Dendritic cell treated with granulocyte-macrophage colony-stimulating factor and Interleukin-4, amounts not matched to agents 40 ng/mL and 50 ng/mL, for 4 days (primary cell): ENCODE results near the gene WDFY1.

ENCODE experiments used
- H3K27ac Mint-ChIP-seq: one replicate; pipeline ENCODE4 v1.8.0; 2022; ENCODE audit warnings: mild to moderate bottlenecking, mixed read lengths
- H3K27me3 Mint-ChIP-seq: one replicate; pipeline ENCODE4 v1.8.0; 2022; ENCODE audit warnings: mild to moderate bottlenecking, mixed read lengths
- H3K36me3 Mint-ChIP-seq: one replicate; pipeline ENCODE4 v1.8.0; 2022; ENCODE audit warnings: low read depth, mixed read lengths
- H3K4me1 Mint-ChIP-seq: one replicate; pipeline ENCODE4 v1.8.0; 2022; ENCODE audit warnings: low read depth, mixed read lengths
- H3K4me3 Mint-ChIP-seq: one replicate; pipeline ENCODE4 v1.8.0; 2022; ENCODE audit warnings: mild to moderate bottlenecking, moderate library complexity, mixed read lengths
- H3K9me3 Mint-ChIP-seq: one replicate; pipeline ENCODE4 v1.8.0; 2022; ENCODE audit warnings: mixed read lengths
- intact Hi-C: fragments of 100-400 bp; cut with micrococcal nuclease; formaldehyde crosslinking; loops from one replicate; pipeline ENCODE4 v1.15.0; 2022

WDFY1 gene

GRCh38 chr2:223972656-223973102 lies 27.5 kb upstream of the WDFY1 start:
- no peak overlapping the region for H3K27ac Mint-ChIP-seq
- intact Hi-C loops: no loop called here
- no peak overlapping the region for H3K4me3 Mint-ChIP-seq
- H3K27me3 Mint-ChIP-seq: no peaks in the 10 kb centered on the region
- H3K9me3 Mint-ChIP-seq: no peaks in the 10 kb centered on the region
- no peaks in the 10 kb centered on the region for H3K4me1 Mint-ChIP-seq
- H3K36me3 Mint-ChIP-seq: peaks cover 21% of the 10 kb centered on the region

GRCh38 chr2:223971731-223972130 lies 26.6 kb upstream of the WDFY1 start:
- no peak overlapping the region for H3K27ac Mint-ChIP-seq
- intact Hi-C loops: no loop called here
- H3K4me3 Mint-ChIP-seq: no peak overlapping the region
- no peaks in the 10 kb centered on the region for H3K4me1 Mint-ChIP-seq
- H3K27me3 Mint-ChIP-seq: no peaks in the 10 kb centered on the region
- H3K36me3 Mint-ChIP-seq: peaks cover 30% of the 10 kb centered on the region
- no peaks in the 10 kb centered on the region for H3K9me3 Mint-ChIP-seq

- Mint-ChIP-seq H3K9me3 (no peaks in the 10 kb centered on the region), H3K4me3 (no peak overlapping the region), H3K4me1 (no peaks in the 10 kb centered on the region), H3K27ac (no peak overlapping the region), H3K27me3 (no peaks in the 10 kb centered on the region), H3K36me3 (peaks cover 42% of the 10 kb centered on the region)
- intact Hi-C loops: loop anchor here (1.0 kb wide), 1 partner anchor 314 kb away; no protein-coding TSS in a partner anchor
Measured at GRCh38 chr2:223970343-223971128, 25.4 kb upstream of the WDFY1 start.

DNA sequence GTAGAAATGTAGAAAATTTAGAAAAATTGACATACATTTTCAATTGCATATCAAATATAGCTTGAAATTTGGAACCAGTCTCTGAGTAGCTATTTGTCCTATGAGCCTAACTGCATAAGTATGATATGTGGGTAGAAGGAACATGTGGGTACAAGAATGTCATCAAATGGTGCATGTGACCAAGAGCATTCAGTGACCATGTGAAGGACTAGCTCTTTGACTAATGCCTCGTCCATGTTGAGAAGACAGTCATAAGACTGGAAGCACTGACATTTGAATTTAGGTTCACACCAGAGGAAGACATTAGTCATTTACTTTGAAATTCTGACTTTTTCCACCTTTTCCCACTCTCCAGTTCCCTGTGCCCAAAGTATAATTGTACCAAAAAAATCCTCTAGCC lies 24.7 kb upstream of the WDFY1 start:
- Mint-ChIP-seq H3K27me3 (no peaks in the 10 kb centered on the region), H3K9me3 (no peaks in the 10 kb centered on the region), H3K4me1 (no peaks in the 10 kb centered on the region), H3K36me3 (peaks cover 46% of the 10 kb centered on the region), H3K27ac (no peak overlapping the region), H3K4me3 (no peak overlapping the region)
- intact Hi-C loops: loop anchor here (1.0 kb wide), 1 partner anchor 314 kb away; no protein-coding TSS in a partner anchor

DNA sequence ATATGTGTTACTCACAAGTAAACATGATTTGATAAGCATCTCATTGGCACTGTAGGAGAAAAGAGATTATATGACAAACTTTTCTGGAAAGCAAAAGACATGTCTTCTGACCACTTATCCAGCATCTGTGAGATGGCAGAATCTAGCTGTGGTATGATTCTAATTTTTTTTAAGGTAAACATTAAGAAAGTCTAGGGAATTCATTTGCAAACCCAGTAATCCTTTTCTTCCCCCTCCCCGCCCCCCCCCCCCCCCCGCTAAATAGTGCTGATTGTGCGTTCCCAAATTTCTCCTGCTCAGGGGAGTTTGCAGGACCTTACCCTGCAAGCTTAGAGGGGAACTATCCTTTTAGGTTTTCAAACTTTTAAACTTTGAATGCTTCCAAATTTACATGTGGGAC lies 24.2 kb upstream of the WDFY1 start:
- Mint-ChIP-seq H3K9me3 (no peaks in the 10 kb centered on the region), H3K4me1 (no peaks in the 10 kb centered on the region), H3K27ac (no peak overlapping the region), H3K4me3 (no peak overlapping the region), H3K36me3 (peaks cover 51% of the 10 kb centered on the region), H3K27me3 (no peaks in the 10 kb centered on the region)
- intact Hi-C loops: no loop called here

GRCh38 chr2:223967981-223968380 lies 22.8 kb upstream of the WDFY1 start:
- Mint-ChIP-seq H3K4me3 (no peak overlapping the region), H3K9me3 (no peaks in the 10 kb centered on the region), H3K27ac (no peak overlapping the region), H3K4me1 (no peaks in the 10 kb centered on the region), H3K27me3 (no peaks in the 10 kb centered on the region), H3K36me3 (peaks cover 59% of the 10 kb centered on the region)
- intact Hi-C loops: no loop called here

DNA sequence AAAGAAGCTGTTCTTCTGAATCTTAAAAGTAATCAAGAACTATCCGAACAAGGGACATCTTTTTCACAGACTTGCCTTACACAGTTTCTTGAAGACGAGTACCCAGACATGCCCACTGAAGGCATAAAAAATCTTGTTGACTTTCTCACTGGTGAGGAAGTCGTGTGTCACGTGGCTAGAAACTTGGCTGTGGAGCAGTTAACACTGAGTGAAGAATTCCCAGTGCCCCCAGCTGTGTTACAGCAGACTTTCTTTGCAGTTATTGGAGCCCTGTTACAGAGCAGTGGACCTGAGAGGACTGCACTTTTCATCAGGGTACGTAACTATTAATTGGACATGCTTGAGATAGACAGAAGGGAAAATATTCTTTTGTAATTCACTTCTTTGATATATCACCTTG lies 14.6 kb upstream of the WDFY1 start:
- Mint-ChIP-seq H3K27ac (no peak overlapping the region), H3K4me1 (peaks cover 36% of the 10 kb centered on the region), H3K27me3 (no peaks in the 10 kb centered on the region), H3K9me3 (no peaks in the 10 kb centered on the region), H3K36me3 (peaks cover 52% of the 10 kb centered on the region), H3K4me3 (peak overlapping the region; percentile 20)
- intact Hi-C loops: loop anchor here (5.0 to 10.0 kb wide), 2 partner anchors 122 to 625 kb away; partner anchors contain the start of genes AP1S3 and CUL3

DNA sequence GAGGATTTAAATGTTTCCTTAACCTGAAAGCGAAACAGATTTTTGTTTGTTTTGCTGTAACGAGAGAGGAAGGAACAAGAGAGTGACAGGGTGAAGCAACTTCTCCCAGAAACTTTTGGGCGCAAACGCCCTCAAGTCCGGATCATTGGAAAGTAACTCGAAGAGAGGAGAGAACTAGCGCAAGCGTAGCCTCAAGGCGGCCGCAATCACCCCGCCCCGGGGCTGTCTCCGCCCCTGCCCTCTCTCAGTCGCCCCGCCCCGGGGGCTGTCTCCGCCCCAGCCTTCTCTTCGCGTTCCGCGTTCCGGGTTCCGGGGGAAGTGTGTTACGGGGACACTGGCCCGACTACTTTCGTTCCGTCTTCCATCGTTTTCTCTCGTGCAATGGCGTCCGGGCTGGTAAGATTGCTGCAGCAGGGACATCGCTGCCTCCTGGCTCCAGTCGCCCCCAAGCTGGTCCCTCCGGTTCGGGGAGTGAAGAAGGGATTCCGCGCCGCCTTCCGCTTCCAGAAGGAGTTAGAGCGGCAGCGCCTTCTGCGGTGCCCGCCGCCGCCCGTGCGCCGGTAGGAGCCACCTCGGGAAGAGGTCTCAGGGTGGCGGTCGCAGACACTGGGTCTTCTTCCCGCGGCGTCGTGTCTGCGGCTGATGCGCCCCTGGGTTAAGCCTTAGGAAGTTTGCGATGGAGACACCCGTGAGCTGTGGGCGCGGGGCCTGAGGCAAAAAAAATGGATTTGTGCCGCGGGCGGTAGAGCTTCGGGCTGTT lies 12.1 kb upstream of the WDFY1 start, which contains the start of gene MRPL44:
Gene MRPL44 (plus strand): TSS at position 372 of the 760 bp plus-strand sequence. CDS start 10 bp downstream, at position 382.
- Mint-ChIP-seq H3K27ac (peak within 1 kb of the TSS; percentile 99), H3K4me3 (peak within 1 kb of the TSS; percentile 95), H3K9me3 (no peaks in the 10 kb centered on the region), H3K4me1 (peaks cover 36% of the 10 kb centered on the region), H3K36me3 (peaks cover 35% of the 10 kb centered on the region), H3K27me3 (no peaks in the 10 kb centered on the region)
- intact Hi-C loops: loop anchor here (1.0 to 10.0 kb wide), 3 partner anchors 12 to 628 kb away; partner anchors contain the start of genes AP1S3, CUL3 and WDFY1

DNA sequence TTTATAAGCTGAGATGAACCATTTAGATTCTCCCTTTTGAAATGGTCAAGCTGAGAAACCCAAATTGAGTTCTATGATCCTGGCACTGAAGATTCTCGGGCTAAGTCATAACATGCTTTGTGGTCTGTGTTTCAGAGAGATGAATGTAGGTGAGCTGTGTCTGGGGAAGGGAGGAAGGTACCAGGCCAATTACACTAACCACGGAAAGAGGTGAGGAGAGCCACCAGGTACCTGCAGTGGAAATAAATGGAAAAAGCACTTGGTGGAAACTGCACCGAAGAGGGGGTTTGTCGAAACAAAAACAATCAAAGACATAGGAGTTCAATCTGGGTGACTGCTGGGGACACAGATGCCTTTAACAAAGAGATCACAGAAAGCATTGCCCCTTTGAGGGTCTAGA lies 11.2 kb upstream of the WDFY1 start:
- intact Hi-C loops: loop anchor here (5.0 to 10.0 kb wide), 2 partner anchors 119 to 629 kb away; partner anchors contain the start of genes AP1S3 and CUL3
- Mint-ChIP-seq H3K27me3 (no peaks in the 10 kb centered on the region), H3K36me3 (peaks cover 25% of the 10 kb centered on the region), H3K4me1 (peaks cover 27% of the 10 kb centered on the region), H3K27ac (peak overlapping the region; percentile 99), H3K4me3 (peak overlapping the region; percentile 95), H3K9me3 (no peaks in the 10 kb centered on the region)

GRCh38 chr2:223954401-223954800 lies 9.3 kb upstream of the WDFY1 start:
- Mint-ChIP-seq H3K4me1 (peaks cover 13% of the 10 kb centered on the region), H3K27me3 (no peaks in the 10 kb centered on the region), H3K4me3 (no peak overlapping the region), H3K36me3 (peaks cover 8% of the 10 kb centered on the region), H3K9me3 (no peaks in the 10 kb centered on the region), H3K27ac (no peak overlapping the region)
- intact Hi-C loops: loop anchor here (10.0 kb wide), 1 partner anchor 630 kb away; the partner anchor contains the start of gene CUL3

GRCh38 chr2:223952280-223952968 lies 7.3 kb upstream of the WDFY1 start:
- no peak overlapping the region for H3K4me3 Mint-ChIP-seq
- H3K27ac Mint-ChIP-seq: no peak overlapping the region
- peaks cover 12% of the 10 kb centered on the region for H3K4me1 Mint-ChIP-seq
- no peaks in the 10 kb centered on the region for H3K27me3 Mint-ChIP-seq
- intact Hi-C loops: loop anchor here (10.0 kb wide), 1 partner anchor 632 kb away; the partner anchor contains the start of gene CUL3
- peaks cover 3% of the 10 kb centered on the region for H3K36me3 Mint-ChIP-seq
- no peaks in the 10 kb centered on the region for H3K9me3 Mint-ChIP-seq

DNA sequence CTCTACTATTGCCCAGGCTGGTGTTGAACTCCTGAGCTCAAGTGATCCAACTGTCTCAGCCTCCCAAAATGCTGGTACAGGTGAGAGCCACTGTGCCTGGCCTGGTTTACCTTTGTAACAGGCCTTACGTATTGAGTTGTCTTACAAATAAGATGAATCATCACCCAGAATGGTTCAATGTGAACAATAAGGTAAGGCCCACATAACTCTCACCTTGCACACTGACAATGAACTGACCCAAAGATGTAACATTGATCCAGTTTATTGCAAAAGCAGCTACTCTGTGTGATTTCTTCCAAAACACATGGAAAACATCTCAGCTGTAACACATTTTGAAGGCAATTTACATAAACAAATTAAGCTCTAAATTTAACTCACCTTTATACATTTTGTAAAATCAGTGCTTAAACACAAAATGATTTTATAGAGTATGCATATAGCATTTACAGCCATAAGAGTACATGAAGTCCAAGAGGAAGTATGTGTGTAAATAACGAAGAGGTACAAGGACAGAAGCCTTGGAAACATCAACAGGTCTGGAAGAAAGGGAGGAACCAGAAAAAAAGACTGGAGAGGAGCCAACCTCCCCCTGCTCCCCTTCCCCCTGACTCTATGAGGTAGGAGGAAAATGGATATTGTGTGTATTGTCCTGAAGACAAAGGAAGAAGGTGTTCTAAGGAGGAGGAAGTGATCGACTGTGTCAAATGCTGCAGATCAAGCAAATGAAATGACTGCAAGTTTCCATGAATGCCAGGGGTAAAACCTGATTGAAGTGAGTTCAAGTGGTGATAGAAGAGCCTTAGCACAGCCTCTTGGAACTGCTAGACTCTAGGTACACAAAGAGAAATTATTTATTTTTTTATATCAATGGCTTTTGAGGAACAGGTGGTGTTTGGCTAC lies 5.6 kb upstream of the WDFY1 start:
- Mint-ChIP-seq H3K27ac (peak overlapping the region; percentile 54), H3K4me1 (peaks cover 5% of the 10 kb centered on the region), H3K9me3 (no peaks in the 10 kb centered on the region), H3K36me3 (no peaks in the 10 kb centered on the region), H3K4me3 (no peak overlapping the region), H3K27me3 (no peaks in the 10 kb centered on the region)
- intact Hi-C loops: loop anchor here (10.0 kb wide), 1 partner anchor 634 kb away; the partner anchor contains the start of gene CUL3
